GM23248 (cell line): Measurements from ENCODE around the gene IFFO2.

ENCODE experiments used
- EZH2 ChIP-seq: fragments of 200-600 bp; sonication (generic); IDR thresholded peaks from 2 replicates; pipeline ENCODE4 v1.6.1; 2018; ENCODE audit warnings: antibody characterized with exemption, mild to moderate bottlenecking; ENCODE audit not compliant: insufficient read depth, poor library complexity, severe bottlenecking
- EZH2phosphoT487 ChIP-seq: fragments of 200-600 bp; sonication (generic); IDR thresholded peaks from 2 replicates; pipeline ENCODE4 v1.6.1; 2018; ENCODE audit warnings: antibody characterized with exemption, moderate library complexity, mild to moderate bottlenecking, low read depth; ENCODE audit not compliant: insufficient read depth

DNA sequence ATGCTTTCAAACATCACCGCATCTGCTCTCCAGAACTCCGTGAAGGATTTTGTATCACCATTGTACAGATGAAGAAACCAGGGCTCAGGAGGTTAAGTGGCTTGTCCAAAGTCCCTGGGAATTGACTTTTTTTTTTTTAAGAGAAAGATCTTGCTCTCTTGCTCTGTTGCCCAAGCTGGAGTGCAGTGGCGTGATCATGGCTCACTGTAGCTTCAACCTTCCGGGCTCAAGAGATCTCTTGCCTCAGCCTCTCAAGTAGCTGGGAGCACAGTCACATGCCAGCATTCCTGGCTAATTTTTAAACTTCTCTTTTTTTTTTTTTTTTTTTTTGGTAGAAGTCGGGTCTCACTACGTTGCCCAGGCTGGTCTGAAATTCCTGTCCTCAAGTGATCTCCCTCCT lies 90.2 kb downstream of the IFFO2 start:
- TF ChIP-seq EZH2 = no peak
- no peak for TF ChIP-seq EZH2phosphoT487
